Stimulated activated CD8-positive, alpha-beta memory T cell treated with anti-CD3 and anti-CD28 coated beads, Interleukin-2, amount 100 ng/mL, for 48 hours (primary cell): ENCODE measurements around the gene TMEM131L.
A peak's percentile ranks its signal among the peaks of the same experiment; 100 is the strongest.
"Not testable (repeated sequence)": the region's sequence is repeated elsewhere in the genome, so short reads cannot be mapped to it uniquely, and the experiment has no call there.

Experiments
- DNase-seq, 2 donors: peaks; one replicate each; pipeline ENCODE4 v3.0.0-alpha.2; 2020; ENCODE audit warnings: low read depth in 2 of 2

Gene TMEM131L

DNA sequence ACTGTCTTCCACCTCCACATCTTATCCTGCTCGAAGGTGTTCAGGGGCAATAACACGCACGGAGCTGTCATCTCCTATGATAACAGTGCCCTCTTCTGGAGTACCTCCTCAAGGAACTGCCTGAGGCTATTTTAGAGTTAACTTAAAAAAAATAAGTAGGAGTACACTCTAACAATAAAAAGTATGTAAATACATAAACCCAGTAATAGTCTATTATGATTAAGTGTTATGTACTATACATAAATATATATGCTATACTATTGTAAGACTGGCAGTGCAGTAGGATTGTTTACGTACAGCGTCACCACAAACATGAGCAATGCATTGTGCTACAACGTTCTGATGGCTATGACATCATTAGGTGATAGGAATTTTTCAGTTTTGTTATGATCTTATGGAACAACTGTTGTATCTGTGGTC is 183.4 kb downstream of the TMEM131L start:
- no peak for DNase-seq

GRCh38 chr4:153651116-153651515 is 185.0 kb downstream of the TMEM131L start:
- no peak for DNase-seq

- DNase-seq = peak in 1 of 2 donors; percentile 33
These were observed 185.4 kb downstream of the TMEM131L start for GRCh38 chr4:153651587-153651986.

DNA sequence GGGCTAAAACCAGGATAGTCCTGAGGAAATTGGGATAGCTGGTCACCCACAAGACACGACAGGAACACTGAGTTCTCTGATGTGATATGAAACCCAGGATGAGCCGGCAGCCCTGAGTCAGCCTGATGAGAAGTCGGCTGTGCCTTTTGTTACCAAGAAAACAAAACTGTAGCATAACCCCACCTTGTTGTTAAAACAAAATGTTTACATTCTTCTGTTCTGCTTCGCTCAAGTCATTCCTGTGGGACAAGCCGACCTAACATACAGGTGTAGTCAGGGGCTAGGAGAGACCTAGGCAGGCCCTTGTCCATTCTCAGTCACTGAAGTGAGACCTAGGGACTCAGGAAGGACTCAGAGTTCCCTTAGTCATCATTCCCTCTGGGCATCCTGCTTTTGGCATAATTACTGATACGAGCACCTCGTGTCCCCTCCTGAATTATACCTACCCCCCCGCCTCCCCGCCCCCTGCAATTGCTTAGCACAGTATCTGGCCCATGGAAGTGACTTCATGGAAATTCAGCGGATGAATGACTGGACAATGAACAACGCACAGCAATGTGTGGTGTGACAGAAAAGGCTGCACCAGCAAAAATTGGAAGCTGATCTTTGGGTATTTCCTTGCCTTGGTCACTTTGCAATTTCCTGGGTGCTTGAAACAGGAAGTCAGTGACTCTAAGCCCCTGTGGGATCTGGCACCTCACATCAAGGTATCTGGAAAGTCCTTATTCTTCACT is 186.1 kb downstream of the TMEM131L start:
- DNase-seq = no peak

DNA sequence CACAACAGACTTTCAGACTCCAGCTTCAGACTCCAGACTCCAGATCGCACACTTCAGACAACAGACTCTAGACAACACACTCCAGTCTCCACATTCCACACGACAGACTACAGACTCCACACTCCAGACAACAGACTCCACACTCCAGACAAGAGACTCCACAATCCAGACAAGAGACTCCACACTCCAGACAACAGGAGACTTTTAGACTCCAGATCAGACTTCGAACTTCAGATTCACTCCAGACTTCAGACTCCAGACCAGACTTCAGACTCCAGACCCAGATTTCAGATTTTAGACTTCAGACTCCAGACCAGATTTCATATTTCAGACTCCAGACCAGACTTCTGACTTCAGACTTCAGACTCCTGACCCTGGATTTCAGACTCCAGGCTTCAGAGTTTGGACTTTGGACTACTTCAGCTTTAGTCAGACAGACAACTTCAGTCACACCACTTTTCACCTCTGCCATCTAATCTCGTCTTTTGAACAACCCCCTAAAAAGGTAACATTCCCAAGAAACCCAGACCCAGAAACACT is 188.9 kb downstream of the TMEM131L start:
- DNase-seq = no peak

- no peak for DNase-seq
These were observed 189.8 kb downstream of the TMEM131L start for GRCh38 chr4:153655928-153656327.

DNA sequence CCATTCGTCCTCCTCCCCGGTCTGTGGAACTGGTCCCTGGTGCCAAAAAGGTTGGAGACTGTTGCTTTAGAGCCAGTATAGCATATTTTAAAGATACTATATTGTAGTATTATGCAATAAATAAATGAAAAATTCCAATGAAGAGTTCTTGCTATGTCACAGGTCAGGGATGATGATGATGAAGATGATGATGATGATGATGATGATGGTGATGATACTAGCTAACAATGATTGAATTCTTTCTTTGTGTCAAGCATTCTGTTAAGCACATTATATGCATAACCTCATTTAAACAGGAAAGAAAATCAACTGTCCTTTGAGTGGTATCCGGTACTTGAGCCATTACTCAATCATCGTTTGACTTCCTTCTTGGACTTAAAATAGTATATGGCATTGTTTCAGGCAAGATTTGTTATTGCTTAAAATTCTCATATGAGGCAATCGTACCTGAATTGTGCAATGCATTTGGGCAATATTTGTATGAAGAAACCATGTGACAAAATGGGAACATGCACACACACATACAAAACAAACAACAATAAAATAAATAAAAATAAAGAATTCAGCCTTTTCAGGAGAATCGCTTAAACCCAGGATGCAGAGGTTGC is 195.2 kb downstream of the TMEM131L start:
- no peak for DNase-seq

- DNase-seq = no peak
These were observed 195.7 kb downstream of the TMEM131L start for GRCh38 chr4:153661908-153662307.

DNA sequence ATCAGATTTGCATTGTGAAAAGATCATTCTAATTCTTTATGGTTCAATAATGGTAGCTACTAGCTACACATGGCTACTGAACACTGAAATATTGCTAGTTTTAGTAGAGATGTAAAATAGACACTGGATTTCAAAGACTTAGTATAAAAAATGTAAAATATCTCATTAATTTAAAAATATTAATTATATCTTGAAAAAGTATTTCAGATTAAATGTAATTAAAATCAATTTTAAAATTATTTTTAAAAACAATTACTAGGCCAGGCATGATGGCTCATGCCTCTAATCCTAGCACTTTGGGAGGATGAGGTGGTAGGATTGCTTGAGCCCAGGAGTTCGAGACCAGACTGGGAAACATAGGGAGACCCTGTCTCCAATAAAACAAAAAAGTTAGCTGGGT is 197.5 kb downstream of the TMEM131L start:
- DNase-seq = no peak

GRCh38 chr4:153666505-153666904 is 200.3 kb downstream of the TMEM131L start:
- not testable (repeated sequence) for DNase-seq

- no peak for DNase-seq
These were observed 202.5 kb downstream of the TMEM131L start for GRCh38 chr4:153668647-153669046.

DNA sequence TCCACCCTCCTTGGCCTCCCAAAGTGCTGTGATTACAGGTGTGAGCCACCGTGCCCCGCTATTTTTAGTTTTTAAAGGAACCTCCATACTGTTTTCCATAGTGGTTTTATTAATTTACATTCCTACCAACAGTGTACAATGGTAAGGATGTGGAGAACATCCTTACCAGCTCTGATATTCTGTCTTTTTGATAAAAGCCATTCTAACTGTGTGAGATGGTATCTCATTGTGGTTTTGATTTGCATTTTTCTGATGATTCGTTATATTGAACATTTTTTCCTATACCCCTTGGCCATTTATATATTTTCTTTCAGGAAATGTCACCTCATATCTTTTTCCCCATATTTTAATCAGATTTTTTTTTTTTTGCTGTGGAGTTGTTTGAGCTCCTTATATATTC is 203.7 kb downstream of the TMEM131L start:
- DNase-seq = no peak

DNA sequence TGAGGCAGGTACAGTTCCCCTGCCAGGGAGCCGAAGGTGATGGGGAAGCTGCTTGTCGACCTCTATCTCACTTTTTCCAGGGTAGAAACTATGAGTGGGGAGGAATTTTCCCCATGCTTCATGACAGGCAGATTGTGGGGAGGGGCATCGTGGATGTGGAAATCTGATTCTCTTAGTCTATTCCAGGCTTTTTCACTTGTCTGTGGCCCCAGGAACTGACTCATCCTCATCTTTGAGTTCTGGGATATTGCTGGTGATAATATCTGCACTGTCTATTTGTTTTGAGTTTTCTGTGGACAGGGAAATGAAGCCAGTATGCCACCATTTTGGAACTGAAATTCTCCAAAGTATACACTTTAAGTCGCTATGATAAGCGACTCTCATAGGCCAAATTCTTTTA is 210.3 kb downstream of the TMEM131L start:
- no peak for DNase-seq

GRCh38 chr4:153676984-153677383 is 210.8 kb downstream of the TMEM131L start:
- DNase-seq = no peak

DNA sequence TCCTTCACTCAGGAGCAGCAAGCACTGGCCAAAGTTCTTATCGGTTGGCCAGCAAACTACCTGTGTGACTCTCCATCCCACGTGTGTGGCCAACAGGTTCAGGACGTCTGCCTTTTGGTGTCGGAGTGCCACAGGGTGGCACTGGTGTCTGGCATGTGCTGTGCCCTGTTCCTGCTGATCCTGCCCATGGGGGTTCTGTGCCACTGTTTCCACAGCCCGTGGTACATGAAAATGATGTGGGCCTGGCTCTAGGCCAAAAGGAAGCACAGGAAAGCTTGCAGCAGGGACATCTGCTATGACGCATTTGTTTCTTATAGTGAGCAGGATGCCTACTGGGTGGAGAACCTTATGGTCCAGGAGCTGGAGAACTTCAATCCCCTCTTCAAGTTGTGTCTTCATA is 213.3 kb downstream of the TMEM131L start:
- DNase-seq = no peak

GRCh38 chr4:153683763-153684181 is 217.6 kb downstream of the TMEM131L start:
- DNase-seq = no peak

DNA sequence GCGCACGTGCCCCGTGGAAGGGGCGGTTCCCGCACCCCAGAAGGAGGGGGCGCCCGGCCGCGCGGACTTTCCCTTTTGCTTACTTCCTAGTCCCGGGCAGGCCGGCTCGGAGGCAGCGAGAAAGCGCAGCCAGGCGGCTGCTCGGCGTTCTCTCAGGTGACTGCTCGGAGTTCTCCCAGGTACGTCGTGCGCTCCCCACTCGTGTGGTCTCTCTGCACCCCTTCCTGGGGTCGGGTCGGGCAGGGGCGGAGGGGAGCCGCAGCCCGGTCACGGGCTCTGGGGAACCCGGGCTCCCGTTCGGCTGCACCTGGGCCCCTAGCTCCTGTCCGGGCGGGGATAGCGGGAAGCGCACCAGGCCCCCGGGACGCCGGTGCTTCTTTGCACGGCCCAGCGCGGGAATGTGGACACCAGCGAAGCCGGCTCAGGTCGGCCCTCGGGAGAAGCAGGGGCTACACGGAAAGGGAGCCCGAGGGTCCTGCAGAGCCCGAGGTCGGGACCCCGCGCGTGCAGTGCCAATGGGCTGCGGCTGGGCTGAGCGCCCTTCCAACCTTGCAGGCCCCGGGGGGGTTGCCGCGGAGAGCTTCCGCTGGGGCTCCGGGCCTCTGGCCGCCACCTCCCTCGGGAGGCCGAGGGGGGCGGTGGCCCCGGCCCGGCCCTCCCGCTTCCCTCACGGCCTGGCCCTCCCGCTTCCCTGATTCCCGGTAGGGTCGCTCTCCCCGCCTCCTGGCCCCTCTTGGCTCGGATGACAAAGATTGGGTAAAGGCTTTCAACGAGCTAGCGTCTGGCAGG is 218.2 kb downstream of the TMEM131L start, which contains the start of gene TLR2:
Gene TLR2, plus strand, starts transcription at position 99 of the 789 bp plus-strand sequence. CDS start 18,628 bp downstream, outside the sequence.
- DNase-seq = peak; percentile 42 to 43

- no peak for DNase-seq
These were observed 218.8 kb downstream of the TMEM131L start for GRCh38 chr4:153684971-153685371.
